ENCODE data around the gene COL5A1.

Gene COL5A1

GRCh38 chr9:134641173-134641989 lies at the start of gene COL5A1:
TSS of gene COL5A1 (plus strand) at chr9:134641803. CDS start at chr9:134642188, 385 bp downstream.
- DNase-seq, result peak; percentile 29 to 68

DNA sequence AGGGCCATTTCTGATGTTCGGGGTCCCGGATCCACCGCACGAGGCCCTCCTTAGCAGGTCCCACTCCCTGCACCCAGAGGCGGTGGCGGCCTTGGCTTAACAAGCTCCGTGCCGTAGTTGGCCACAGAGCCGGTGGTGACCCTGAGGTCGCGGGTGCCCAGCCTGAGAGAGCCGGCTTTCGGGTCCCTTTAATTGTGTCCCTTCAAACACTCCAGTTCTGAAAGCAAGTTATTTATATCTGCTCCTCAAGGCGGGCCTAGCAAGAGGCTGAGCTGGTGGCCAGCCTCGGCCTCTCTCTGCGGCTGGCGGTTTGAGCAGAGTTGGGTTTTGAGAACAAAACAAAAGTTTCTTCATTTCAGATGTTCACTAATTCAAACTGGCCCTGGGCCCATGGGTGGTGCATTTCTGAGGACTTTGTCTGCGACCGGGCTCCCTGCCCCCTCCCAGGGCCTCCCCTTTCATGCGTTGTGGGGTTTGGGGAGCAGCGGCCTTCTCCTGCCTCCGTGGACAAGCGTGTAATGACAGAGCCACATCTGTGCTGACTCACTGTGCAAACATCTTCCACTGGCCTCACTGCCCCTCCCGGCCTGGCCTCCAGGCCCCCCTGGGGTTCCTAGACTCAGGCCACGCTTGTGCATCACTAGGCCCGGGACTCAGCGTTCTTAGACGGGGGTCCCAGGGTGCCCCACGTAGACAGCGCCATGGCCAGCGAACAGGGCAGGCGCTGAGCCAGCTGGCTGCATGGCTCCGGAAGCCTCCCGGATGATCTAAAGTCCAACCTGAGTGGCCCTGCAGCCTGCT lies 49.4 kb upstream of the COL5A1 start:
- no peak for DNase-seq

GRCh38 chr9:134592819-134593200 lies 48.8 kb upstream of the COL5A1 start:
- no peak for DNase-seq

DNA sequence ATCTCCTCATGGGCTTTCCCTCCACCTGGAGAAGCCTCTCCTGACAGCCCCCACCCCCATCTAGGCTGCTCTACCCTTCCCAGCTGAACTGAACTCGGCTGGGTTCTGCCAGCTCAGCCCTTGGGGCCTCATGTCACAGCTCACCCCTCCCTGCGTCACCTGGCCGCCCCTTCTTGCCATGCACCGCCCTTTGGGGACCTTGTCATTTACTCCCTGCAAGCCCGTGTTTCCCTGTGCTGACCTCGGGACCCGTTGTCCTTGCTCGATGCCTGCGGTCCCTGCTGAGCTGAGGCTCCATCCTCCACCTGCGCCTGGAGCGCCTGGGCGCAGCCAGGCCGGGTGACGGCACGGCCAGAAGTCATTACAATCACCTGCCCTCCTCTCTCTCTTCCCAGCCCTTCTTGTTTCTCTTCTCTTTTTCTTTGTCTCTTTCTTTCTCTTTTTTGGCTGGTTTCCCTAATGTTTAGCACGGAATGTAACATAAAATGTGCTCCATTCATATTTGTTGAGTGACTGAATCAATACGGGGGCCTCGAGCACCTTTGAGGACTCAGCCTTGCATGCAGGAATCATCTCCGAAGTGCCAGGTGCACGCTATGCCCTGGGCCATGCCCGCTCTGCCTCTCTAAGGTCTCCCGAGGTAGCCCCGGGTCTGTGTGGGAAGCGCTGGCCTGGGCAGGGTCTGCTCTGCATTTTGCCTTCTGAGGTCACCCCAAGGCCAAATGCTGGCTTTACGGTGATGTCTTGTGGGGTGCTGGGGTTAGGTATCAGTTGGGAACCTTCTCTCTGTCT lies 48.1 kb upstream of the COL5A1 start:
- no peak for DNase-seq

DNA sequence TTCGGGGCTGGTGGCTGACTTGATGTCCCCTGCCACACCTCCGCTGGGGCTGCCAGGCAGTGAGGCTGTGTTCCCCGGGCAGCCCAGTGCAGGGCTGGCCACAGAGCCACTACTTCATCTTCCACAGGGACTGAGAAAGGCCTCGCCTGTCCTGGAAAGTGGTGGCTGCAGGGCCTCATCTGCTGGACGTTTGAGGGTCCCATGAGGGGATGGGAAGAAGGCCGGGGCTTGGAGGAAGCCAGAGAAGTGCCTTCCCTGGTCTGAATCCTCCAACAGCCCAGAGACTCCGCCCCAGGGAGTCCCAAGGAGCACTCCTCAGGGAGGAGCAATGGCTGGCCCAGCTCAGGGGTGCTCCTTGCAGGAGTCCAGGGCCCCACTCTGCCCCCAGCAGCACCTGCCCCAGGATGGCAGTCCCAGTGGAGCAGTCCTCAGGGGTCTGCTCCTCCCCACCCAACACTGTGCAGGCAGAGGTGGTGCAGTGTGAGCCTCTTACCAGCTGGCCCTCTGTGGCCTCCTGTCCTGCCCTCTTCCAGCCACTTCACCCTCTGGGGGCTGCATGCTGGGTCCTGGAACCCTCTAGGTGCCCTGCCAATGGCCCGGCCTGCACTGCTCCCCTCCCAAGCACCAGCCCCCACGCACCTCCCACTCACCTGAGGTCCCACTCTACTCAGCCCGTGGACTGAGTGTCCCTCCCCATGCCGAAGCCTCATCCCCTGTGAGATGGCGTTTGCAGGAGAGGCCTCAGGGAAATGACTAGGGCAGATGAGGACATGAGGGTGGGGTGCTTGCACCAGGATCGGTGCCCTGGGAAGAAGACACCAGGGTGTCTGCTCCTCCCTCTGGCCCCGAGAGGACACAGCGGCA lies 47.3 kb upstream of the COL5A1 start:
- no peak for DNase-seq

GRCh38 chr9:134595014-134595413 lies 46.6 kb upstream of the COL5A1 start:
- DNase-seq, result no peak

- DNase-seq, result no peak
These were observed 44.3 kb upstream of the COL5A1 start for GRCh38 chr9:134597041-134597913.

DNA sequence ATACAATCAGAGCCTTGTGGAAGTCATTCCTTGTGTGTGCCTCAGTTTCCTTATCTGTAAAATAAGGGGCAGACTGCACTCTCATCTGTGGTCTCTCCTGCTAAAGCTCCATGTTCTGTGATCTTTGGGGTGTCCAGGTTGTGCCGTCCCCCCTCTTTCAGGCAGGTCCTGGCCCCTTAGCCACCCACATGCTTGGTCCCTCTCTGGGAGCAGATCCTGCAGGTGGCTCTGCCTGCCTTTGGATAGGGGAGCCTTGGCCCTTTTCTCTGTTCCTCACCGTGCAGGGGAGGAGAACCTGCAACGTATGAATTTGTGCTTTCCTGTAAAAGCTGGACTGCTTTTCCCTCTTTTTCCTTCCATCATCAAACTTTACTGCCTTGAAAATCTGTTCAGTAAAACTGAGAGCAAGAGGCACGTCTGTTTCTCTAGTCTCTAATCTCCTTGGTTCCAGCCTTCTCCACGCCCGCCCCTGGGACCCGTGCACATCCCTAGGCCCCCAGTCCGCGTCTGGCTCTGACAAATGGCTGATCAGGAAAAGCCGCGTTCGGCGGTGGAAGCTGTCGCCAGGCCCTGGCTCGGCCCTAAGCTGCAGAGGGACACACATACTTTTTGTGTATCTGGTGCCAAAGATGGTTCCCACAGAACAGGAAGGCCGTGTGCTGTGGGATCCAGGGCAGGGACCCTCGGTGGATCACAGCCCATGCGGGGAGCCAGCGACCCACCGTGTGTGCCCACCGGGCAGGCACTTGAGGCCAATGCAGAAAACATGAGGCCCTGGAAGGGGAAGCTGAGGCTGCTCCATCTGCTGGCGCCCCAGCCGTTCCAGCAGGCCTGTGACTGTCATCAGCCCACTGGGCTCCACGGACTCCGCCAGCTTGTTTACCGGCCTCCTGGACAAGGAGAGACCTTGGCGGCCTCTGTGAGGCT lies 43.4 kb upstream of the COL5A1 start:
- no peak for DNase-seq

- DNase-seq, result no peak
These were observed 42.7 kb upstream of the COL5A1 start for GRCh38 chr9:134598884-134599245.

GRCh38 chr9:134600371-134600770 lies 41.2 kb upstream of the COL5A1 start:
- DNase-seq, result no peak

DNA sequence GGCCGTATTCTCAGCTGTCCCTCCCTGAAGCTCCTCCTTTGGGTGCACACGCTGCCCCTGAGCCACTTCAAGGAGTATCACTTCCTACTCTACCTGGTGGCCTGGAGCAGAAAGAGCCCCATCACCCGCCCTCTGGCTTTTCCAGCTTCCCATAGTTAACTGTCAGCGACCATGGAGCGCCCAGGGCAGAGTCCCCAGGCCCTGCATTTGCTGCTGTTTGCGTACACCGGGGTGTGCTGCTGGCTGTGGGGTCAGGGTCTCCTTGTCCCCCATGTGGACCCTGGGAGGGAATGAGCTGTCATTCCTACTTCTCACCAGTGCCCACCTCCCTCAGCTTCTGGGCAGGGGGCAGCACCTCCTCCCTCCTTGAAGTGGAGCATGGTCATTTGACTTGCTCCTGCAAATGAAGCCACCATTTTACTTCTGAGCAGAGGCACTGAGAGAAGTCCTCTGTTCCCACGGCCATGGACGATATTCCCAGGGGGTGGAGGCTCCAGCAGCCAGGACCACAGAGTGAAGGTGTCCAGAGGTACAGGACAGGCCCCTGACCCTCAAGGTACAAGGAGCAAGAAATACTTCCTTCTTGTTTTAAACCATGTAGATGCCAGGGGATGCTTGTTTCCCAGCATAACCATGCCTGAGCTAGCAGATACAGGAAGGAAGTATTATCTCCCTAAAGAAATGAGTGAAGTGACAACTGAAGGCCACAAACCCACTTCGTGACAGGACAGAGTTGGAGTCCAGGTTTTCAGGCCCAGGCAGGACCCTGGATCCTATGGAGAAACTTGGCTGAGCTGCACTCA lies 40.6 kb upstream of the COL5A1 start:
- no peak for DNase-seq

GRCh38 chr9:134601764-134602163 lies 39.8 kb upstream of the COL5A1 start:
- peak in 1 of 2 donors; percentile 13 for DNase-seq

- peak in 1 of 2 donors; percentile 9 for DNase-seq
These were observed 38.8 kb upstream of the COL5A1 start for GRCh38 chr9:134602547-134603362.

- peak in 1 of 2 donors; percentile 12 for DNase-seq
These were observed 36.8 kb upstream of the COL5A1 start for GRCh38 chr9:134604834-134605233.

DNA sequence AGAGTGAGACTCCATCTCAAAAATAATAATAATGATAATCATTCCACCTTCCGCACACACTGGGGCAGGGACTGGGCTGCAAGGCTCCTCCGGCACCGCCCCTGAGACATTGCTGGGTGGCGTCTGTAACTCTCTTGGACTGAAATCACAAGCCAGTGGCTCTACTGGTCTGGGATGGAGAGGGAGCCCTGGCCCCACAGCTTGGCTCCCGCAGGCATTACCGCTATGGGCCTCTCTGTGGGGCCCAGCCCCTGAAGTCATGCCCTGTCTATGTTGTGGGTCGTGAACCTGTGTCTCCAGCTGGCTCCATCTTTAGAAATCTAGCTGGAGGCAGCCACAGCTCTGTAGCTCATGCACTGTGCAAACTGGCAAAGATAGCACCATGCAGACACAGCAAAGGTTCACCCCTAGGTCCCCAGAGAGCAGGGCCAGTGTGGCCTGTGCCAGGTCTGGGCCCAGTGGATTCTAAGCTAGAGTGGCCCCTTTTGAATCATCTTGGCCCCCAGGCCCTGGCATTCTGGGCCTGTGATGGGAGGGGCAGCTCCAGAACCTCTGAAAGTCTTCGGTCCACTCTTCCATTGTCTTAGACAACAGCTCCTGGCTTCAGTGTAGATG lies 36.1 kb upstream of the COL5A1 start:
- no peak for DNase-seq

GRCh38 chr9:134605966-134606357 lies 35.6 kb upstream of the COL5A1 start:
- peak in 1 of 2 donors; percentile 6 for DNase-seq

DNA sequence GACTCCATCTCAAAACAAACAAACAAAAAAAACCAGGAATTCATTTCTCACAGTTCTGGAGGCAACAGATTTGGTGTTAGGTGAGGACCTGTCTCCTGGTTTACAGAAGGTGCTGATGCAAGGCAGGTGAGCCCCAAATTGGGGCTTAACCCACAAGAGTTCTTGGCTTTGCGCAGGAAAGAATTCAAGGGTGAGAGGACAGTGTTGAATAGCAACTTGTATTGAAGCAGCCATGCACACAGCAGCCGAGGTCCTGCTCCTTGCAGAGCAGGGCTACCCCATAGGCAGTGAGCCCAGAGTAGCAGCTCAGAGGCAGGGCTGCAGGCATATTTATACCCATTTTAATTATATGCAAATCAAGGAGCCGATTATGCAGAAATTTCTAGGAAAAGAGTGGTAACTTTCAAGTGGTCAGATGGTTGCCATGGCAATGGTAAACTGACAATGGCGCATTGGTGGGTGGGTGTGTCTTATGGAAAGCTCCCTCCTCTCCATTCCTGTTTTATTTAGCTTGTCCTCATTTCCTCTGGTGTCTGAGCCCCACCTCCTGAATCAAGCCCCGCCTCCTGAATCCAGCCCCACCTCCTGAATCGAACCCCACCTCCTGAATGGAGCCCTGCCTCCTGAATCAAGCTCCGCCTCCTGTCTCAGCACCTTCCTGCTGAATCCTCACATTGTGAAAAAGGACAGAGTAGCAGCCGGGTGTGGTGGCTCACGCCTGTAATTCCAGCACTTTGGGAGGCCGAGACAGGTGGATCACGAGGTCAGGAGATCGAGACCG lies 34.5 kb upstream of the COL5A1 start:
- DNase-seq, result peak in 1 of 2 donors; percentile 13
